CD4-positive, alpha-beta T cell treated with Interleukin-4 for 1 hour (primary cell): ENCODE results near the gene SORBS2.

ENCODE experiments used
- DNase-seq, 2 donors: peaks; one replicate each; pipeline ENCODE4 v3.0.0-alpha.2; 2020 to 2022

Gene SORBS2

DNA sequence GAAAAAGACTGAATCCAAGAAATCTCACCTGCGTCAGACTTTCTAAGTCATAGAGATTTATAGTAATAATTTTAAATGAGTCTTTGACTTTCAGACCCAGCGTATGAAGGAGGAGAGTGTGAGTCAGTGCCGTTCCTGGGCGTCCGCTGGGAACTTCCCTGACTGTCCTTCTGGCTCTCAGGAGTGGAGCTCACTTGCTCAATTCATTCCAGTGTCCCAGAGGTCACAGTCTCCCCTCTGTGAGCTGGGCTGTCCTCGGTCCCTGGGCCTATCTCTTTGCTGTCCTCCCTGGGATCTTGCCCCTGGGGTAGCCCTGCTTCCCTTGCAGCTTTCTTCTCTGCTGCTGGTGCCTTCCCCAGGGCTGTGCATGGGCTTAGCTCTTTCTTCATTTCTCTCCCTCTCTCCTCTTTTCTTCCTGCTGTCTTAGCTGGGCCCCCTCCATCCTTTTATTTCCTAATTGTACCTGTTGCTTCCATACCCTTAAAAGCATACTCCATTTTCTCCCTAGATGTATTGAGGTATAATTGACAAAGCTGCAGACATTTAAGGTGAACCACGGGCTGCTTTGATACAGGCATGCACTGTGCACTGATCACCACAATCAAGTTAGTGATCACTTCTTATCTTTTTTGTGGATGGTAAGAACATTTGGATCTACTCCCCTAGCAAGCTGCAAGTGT lies 11.6 kb downstream of the SORBS2 start:
- DNase-seq: no peak

GRCh38 chr4:185799442-185799841 lies 12.6 kb downstream of the SORBS2 start:
- no peak for DNase-seq

DNA sequence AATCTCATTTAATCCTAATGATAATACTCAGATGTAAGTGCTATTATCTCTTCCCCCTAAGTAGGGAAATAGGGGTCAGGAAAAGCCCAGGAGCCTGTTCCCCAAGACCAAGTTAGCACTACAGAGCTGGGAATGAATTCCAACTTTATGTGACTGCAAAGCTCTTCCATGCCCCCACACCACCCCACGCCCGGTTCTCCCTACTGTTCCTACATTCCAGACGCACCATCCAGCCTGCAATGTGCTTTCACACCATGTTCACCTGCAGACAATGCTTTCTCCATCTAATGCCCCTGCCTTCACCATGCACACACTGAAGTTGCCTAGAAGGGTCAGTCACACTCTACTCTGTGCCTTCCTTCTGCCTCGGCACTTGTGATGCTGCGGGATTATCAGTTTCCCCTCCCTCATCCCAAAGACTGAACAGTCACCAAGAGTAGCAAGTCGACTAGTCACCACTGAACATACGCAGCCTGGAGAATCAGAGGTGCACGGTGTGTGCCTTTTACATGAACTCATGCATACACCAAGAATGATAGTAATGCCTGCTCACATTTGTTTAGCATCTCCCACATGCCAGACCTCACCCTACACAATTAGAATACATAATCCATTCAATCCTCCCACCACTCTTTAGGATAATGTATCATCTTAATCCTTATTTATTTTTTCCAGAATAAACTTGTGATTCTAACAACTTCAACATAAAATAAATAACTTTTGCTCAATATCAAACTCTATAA lies 14.2 kb downstream of the SORBS2 start:
- DNase-seq: no peak

DNA sequence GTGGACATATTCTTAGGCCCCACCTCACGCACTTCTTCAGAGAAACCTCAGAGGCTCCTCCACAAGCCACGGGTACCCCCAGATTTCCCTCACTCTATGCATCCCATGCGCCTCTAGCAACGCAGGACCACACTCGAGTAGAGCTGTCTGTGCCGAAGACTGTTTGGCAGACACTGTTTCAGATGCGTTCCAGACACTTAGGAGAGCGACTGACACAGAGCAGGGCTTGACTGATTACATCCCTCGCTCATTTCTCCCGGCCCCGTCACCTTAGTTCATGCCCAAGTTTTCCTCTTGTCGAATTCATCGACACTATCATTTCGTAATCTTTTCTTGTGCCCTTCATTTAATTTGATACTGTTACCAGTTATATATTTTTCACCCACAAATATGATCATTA lies 15.0 kb downstream of the SORBS2 start:
- DNase-seq: no peak

- no peak for DNase-seq
Measured at GRCh38 chr4:185796176-185796575, 15.8 kb downstream of the SORBS2 start.

- DNase-seq: no peak
Measured at GRCh38 chr4:185794637-185795036, 17.4 kb downstream of the SORBS2 start.

- DNase-seq: no peak
Measured at GRCh38 chr4:185793716-185794115, 18.3 kb downstream of the SORBS2 start.

DNA sequence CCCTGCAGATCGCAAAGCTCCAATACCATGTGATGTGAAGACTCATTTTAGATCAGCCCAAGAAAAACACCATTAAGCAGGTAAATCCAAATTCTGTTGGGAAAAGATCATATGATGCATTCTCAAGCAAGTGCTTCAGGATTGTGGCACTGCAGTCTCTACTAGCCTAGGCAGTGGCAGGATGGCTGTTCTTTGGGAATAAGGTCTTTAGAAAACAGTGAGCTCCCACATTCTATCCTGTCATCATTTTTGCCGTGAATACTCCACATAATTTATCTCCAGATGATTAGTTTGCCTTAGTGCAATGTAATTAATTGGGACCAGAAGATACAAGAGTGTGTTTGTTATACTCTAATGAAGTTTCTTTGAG lies 18.9 kb downstream of the SORBS2 start:
- DNase-seq: no peak

DNA sequence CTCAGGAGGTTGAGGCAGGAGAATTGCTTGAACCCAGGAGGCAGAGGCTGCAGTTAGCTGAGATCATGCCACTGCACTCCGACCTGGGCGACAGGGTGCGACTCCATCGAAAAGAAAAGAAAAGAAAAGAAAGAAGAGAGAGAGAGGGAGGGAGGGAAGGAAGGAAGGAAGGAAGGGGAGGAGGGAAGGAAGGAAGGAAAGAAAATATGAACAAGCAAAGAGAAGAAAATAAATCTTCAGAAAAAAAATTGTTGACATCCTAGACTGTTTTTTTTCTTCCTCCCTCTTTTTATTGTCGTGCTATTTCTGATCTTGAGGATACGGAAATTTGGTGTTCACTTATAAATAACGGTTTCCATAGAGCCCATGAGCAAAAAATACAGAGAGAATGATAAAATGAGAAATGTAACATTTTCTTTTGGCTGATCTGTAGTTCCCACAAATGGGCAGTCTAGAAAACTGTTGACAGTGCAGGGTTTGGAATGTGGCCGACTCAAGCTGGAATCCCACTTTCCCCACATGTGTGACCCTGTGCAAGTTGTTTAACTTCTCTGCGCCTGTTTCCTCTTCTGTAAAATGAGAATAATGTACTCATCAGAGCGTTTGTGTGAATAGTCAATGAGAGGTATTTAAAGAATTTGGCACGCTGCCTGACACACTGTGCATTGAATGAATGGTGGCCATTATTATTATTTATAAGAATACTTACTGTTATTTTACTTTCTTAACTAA lies 19.4 kb downstream of the SORBS2 start:
- no peak for DNase-seq

DNA sequence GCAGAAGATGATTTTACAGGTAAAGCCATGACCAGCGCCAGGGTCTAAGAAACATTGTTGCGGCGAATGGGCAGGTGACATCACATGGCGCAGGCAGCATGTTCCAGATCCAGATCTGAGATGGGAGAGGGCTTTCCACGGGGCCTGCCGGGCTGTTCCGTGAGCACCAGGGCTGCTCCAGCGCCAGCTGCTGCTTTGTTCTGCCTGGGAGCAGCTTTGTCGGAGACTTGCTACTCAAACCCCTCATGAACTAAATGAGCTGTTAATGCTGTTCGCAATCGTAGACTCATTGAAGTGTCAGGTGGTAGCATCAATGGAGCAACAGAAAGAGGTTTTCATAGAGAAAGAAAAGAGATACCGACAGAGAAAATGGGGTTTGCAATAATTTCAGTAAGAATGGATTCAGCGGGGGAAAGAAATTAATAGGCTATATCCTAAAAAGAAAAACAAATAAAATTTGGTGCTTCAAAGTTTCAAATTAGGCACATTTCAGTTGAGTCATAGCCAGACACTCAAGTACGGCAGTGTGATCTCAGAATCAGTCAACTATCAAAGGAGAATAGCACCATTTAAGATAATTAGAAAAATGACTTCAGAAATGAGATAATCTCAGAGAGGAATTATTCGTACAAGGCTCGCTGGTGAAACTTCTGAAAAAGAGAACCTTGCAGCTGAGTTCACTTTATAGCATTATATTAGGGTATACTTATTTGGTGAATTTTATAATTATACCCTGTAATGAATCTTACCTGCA lies 23.9 kb downstream of the SORBS2 start:
- no peak for DNase-seq

DNA sequence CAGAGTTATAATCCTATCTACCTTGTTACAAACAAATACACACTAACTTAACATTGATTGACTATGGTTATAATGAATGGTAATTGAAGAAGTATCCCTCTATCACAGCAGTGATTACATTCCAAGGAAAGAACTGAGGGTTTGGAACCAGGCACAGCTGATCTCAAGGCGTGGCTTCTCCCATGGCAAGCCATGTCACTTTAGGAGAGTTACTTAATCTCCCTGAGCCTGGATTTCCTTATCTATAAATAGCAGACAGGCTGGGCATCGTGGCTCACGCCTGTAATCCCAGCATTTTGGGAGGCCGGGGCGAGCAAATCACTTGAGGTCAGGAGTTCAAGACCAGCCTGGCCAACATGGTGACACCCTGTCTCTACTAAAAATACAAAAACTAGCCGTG lies 25.6 kb downstream of the SORBS2 start:
- no peak for DNase-seq

GRCh38 chr4:185783574-185783973 lies 28.4 kb downstream of the SORBS2 start:
- DNase-seq: no peak

DNA sequence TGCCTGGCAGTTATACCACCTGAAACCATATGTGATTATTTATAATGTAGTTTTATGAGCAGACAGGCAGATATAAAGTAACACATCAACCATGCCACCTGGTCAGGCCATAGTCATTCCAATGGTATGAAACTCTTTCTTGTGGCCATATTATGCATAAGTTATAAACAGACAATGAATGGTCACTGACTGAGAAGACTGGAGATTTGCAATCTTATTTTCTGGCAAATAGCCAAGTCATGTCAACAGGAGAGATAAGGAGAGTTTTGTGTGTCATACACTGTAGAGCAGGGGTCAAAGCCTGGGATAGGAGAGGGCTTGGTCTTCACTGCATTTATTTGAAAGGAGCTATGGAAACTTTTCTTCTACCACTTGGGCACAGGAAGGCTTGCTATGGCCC lies 29.5 kb downstream of the SORBS2 start:
- no peak for DNase-seq

DNA sequence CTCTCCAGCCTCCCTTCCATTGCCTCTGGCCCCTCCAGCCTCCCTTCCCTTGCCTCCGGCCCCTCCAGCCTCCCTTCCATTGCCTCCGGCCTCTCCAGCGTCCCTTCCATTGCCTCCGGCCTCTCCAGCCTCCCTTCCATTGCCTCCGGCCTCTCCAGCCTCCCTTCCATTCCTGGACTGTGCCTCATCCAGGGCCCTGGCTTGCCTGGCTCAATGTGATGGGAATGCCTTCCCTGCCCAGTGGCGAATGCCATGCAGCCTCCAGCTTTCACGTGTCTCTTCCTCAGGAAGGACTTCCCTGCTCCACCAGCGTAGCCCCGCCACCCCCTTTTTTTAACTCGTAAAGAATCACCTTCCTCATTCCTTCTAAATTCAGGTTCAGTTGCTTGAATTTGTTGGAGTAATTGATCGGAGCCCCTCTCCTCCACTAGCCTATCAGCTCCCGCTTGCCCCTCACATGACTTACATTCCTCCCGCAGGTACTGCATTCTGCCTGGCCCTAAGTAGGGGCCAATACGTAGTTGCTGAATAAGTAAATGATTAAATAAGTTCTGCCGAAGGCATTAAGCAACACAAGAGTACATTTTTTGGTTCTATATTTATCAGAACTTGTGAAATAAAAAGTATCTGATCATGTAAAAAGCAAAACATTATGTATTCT lies 30.3 kb downstream of the SORBS2 start:
- DNase-seq: no peak

DNA sequence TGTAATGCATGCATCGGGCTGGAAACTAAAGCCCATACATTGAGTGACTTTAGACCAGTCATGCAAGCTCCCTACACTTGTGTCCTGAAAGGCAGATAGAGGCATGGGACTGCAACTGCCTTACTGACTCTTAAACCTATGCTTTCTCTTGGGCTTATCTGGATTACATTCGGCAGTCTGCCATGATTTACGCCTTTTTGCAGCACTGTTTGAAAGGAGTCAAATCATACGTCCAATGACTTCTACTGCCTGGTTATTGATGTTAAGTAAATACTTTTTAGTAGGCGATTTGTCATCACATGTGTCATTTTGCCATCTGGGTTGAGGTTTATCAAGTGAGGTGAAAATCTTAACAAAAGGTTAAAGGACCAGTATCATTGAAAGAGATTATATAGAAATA lies 31.5 kb downstream of the SORBS2 start:
- DNase-seq: no peak

DNA sequence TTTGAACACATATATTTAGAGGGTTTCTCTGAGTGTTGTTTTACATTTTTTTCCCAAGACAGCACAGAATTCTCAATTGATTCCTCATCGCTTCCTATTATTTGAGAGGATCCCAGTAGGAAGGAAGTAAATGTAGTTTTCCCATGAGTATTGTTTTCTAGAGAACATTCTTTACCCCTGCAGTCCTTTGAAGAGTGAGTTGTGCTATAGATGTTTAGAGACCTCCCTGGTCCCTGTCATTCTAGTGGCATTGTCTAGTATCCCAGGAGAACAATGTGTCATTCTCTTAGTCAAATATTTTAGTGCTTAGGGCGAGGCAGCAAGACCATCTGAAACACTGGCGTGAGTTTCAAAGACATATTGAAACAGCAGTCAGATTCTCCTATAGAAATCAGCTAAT lies 32.5 kb downstream of the SORBS2 start:
- no peak for DNase-seq

GRCh38 chr4:185778307-185778706 lies 33.7 kb downstream of the SORBS2 start:
- no peak for DNase-seq

- DNase-seq: no peak
Measured at GRCh38 chr4:185775792-185776555, 36.0 kb downstream of the SORBS2 start.

DNA sequence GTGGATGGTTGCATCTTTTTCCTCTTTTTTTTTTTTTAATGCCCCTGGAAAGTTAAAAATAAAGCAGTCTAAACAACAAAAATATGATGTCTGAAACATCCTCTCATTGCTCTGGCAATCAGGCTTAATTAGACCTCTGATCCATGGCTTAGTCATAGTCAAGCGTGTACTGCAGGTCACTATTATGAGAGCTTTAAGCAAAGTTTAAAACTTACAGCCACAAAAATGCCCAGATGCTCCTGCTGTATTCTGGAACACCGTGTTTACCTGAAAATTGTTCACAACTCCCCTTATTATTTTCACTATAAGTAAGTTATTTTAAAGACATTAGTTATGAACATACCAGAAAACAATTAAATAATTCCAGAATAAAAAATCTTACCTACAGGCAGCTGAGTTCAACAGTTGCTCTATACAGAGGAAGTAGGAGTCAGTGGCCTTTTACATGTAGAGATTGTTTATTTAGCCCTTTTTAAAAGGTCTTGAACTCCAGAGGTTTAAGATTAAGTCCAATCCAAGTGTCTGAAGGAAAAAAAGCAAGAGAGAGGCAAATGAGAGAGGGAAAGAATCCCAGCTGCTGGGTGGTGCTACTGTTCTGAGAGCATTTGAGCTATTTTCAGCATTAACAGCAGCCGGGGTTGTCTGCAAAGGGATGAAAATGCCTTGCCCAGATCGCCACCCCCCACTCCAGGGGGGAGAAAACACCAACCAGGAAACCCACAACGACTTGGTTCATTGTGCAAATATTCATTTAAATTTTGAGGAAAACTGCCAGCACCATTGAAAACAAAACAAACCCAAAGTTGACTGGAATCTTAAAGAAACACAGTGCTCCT lies 36.9 kb downstream of the SORBS2 start:
- DNase-seq: no peak

DNA sequence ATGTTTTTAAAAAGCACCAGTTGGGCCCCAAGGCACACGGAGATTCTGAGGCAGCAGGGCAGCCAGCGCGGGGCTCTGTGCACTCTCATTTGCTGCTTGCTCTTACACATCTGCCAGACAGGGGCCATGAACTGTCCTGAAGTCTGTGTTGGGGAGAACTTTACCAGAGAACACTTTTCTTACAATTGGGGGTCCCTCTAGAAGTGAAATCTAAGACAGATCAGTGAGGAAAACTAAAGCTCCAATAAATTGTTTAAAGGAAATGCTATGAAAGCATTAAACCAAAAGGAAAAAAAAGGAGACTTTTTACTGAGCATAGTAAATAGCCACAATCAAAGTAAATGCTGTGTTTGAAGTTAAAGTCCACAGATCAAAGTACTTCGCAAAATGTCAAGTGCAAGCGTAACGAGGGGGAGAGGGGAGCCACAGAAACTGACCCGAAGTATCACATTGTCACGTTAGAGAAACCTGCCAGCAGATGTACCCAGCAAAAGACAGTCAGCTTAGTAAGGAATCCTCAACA lies 37.8 kb downstream of the SORBS2 start:
- no peak for DNase-seq

DNA sequence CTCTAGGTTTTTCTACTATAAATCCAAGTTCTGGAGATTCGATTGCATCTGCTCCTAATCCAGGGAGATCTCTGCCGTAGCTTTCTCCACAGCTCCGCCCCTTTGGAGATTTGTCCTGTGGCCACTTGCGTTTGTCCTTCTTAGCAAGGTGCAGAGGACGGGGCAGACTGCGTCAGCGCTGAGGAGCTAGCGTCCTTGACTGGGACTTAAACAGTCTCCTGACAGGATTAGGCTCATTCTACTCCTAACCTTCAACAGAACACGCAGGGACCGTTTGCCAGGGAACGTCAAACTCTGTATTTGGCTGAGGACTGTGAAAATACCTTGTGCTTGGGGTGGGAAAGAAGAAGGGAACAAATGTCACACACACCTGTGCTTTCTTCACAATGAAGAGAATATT lies 38.6 kb downstream of the SORBS2 start:
- no peak for DNase-seq
